ENCODE data around the gene NLRC5.

DNA sequence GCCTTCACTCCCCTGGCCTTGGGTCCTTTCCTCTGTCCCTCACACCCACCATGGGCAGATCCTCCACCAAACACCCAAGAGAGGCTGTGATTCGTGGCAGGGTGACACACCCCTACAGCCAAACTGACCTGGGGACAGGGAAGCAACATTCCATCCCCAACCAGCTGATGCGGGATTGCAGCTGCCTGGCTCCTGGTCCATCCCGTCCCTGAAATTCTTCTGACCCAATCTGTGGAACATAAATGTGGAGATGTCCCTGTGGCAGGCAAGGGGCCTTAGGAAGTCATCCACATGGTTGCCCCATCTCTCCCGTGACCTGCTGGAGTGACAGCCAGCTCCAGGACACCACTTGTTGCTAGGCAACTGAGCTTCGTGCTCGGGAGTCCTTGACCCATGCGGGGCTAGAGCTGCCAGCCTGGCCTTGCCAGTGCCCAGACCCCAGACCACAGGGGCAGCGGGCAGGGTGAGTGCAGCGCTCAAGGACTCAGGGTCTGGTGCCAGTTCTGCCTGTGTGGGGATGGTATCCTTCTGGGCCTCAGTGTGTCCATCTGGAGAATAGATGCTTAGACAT lies 69.0 kb downstream of the NLRC5 start:
- TF ChIP-seq, protein P1, sequence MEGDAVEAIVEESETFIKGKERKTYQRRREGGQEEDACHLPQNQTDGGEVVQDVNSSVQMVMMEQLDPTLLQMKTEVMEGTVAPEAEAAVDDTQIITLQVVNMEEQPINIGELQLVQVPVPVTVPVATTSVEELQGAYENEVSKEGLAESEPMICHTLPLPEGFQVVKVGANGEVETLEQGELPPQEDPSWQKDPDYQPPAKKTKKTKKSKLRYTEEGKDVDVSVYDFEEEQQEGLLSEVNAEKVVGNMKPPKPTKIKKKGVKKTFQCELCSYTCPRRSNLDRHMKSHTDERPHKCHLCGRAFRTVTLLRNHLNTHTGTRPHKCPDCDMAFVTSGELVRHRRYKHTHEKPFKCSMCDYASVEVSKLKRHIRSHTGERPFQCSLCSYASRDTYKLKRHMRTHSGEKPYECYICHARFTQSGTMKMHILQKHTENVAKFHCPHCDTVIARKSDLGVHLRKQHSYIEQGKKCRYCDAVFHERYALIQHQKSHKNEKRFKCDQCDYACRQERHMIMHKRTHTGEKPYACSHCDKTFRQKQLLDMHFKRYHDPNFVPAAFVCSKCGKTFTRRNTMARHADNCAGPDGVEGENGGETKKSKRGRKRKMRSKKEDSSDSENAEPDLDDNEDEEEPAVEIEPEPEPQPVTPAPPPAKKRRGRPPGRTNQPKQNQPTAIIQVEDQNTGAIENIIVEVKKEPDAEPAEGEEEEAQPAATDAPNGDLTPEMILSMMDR (IDR thresholded peaks at IDR 0.05) = no peak
- TF ChIP-seq EP300 (IDR thresholded peaks at IDR 0.05) = no peak
